ENCODE data around the gene RPS6KC1.
"Not testable (repeated sequence)": the region's sequence is repeated elsewhere in the genome, so short reads cannot be mapped to it uniquely, and the experiment has no call there.

Gene RPS6KC1

GRCh38 chr1:213106298-213106697 lies 55.3 kb downstream of the RPS6KC1 start:
- DNase-seq = no peak

GRCh38 chr1:213107613-213108012 lies 56.6 kb downstream of the RPS6KC1 start:
- DNase-seq = no peak

GRCh38 chr1:213110349-213111300 lies 59.6 kb downstream of the RPS6KC1 start:
- no peak for DNase-seq

GRCh38 chr1:213111502-213111901 lies 60.5 kb downstream of the RPS6KC1 start:
- DNase-seq = no peak

DNA sequence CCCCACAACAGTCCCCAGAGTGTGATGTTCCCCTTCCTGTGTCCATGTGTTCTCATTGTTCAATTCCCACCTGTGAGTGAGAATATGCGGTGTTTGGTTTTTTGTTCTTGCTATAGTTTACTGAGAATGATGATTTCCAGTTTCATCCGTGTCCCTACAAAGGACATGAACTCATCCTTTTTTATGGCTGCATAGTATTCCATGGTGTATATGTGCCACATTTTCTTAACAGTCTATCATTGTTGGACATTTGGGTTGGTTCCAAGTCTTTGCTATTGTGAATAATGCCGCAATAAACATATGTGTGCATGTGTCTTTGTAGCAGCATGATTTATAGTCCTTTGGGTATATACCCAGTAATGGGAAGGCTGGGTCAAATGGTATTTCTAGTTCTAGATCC lies 61.7 kb downstream of the RPS6KC1 start:
- DNase-seq = not testable (repeated sequence)

DNA sequence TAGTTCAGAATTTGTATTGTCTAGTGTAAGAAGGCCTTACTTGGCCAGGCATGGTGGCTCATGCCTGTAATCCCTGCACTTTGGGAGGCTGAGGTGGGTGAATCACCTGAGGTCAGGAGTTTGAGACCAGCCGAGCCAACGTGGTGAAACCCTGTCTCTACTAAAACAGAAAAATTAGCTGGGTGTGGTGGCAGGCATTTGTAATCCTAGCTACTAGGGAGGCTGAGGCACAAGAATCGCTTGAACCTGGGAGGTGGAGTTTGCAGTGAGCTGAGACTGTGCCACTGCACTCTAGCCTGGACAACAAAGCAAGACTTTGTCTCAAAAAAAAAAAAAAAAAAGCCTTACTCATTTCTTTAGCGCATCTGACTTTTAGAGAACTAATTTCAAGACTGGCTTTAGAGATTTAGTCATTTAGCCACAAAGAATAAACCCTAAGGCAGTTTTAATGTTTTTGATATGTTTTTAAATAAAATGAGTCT lies 66.7 kb downstream of the RPS6KC1 start:
- DNase-seq = not testable (repeated sequence)

DNA sequence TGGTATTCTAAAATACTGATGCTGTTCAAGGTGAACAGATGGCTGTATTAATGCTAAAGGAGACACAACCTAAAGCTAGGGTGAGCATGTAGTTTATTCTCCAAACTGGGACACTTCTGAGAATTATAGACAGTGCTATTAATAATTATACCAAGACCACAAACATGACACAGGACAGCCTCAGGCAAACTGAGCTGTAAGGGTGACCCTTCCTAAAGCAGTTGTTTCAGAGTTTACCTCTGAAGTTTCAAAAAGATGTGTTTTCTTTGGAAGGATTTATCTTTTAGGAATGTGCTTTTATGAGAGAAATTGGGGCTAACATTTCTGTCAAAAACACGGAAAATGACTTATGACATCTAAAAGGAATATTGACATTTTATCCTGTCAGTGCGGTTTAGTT lies 68.8 kb downstream of the RPS6KC1 start:
- no peak for DNase-seq

- DNase-seq = peak in 1 of 51 donors; percentile 22
Observed at GRCh38 chr1:213120386-213120785, 69.3 kb downstream of the RPS6KC1 start.

DNA sequence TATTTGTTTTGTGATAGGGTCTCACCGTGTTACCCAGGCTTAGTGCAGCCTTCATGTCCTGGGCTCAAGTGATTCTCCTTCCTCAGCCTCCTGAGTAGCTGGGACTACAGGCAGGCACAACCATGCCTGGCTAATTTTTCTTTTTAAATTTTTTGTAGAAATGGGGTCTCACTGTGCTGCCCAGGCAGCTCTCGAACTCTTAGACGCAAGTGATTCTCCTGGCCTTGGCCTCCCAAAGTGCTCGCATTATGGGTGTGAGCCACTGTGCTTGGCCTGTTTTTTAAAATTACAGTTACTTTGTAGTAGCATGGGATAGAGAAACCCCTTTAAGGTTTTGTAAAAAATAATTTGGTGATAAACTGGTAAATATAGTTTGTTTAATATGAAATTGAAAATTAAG lies 69.9 kb downstream of the RPS6KC1 start:
- no peak for DNase-seq

GRCh38 chr1:213122514-213122929 lies 71.5 kb downstream of the RPS6KC1 start:
- DNase-seq = peak in 1 of 51 donors; percentile 14

DNA sequence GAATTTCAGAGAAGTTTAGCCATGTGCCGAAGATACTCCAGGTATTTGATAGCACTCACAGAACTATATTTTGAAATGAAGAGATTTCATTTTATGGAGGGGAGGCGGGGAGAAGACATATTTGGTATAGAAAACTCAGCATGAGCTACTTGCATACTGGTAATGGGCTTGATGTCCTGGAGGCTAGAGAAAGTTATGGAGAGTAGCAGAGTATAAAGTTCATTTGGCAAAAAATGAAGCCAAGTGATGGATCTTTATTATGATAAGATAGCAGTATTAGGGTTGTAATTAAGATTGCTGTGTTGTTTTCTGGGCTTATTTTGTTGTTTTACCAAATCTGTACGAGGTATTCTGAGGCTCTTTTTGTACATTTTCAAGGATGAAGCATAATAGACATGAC lies 72.0 kb downstream of the RPS6KC1 start:
- no peak for DNase-seq

GRCh38 chr1:213123536-213123935 lies 72.5 kb downstream of the RPS6KC1 start:
- no peak for DNase-seq

GRCh38 chr1:213124590-213124989 lies 73.5 kb downstream of the RPS6KC1 start:
- no peak for DNase-seq

DNA sequence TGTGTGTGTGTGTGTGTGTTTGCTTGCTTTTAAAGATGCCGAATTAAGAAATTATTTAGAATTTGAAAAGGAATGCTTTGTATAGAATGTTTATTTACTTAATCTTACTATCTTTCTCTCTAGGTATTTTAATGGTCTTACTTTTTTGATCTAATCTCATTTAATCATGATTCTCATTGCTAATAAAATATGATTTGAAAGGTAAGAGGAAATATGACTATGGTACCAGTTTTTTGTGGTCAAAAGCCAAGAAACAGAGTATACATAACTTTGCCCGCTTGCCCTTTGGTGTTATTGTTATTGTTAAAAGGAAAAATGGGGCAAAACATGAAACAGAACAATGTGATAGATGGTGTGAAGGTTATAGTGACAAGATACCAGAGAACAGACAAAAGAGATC lies 74.6 kb downstream of the RPS6KC1 start:
- DNase-seq = no peak

GRCh38 chr1:213127074-213127473 lies 76.0 kb downstream of the RPS6KC1 start:
- no peak for DNase-seq

- no peak for DNase-seq
Observed at GRCh38 chr1:213131851-213132655, 81.0 kb downstream of the RPS6KC1 start.

DNA sequence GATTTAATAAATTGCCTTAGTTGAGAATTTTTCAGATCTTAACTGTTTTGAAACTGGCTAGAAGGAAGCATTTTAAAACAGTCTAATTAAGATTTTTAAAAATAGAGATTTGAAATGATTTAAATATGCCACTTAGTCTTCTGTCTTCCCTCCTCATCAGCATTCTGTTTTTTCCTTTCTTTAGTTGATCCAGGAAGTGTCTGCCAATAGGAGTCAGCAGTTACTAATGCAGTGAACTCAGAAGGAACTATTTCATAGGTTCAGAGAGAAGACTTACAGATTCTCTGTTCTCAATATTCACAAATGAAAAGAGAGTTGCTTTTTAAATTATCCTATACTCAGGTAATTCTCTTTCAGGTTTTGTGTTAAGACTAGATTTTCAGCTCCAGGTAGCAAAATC lies 84.5 kb downstream of the RPS6KC1 start:
- no peak for DNase-seq

- DNase-seq = no peak
Observed at GRCh38 chr1:213136190-213136917, 85.3 kb downstream of the RPS6KC1 start.

- DNase-seq = no peak
Observed at GRCh38 chr1:213138391-213138790, 87.3 kb downstream of the RPS6KC1 start.

- DNase-seq = no peak
Observed at GRCh38 chr1:213138892-213139291, 87.9 kb downstream of the RPS6KC1 start.

GRCh38 chr1:213148905-213149304 lies 97.9 kb downstream of the RPS6KC1 start:
- no peak for DNase-seq

DNA sequence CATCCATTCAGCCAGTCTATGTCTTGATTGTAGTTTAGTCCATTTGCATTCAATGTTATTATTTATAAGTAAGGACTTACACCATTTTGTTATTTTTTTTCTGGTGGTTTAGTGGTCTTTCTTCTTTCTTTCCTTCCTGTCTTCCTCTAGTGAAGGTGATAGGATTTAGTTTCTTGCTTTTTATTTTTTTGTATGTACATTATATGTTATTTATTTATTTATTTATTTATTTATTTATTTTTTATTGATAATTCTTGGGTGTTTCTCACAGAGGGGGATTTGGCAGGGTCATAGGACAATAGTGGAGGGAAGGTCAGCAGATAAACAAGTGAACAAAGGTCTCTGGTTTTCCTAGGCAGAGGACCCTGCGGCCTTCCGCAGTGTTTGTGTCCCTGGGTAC lies 99.0 kb downstream of the RPS6KC1 start:
- DNase-seq = not testable (repeated sequence)

Data from hypothalamus (tissue), 51 donors.